Astrocyte (in vitro differentiated cells and primary cell): Measurements from ENCODE around the gene ELMO2. TPM values are rescaled to one million over a fixed set of nuclear protein-coding genes. Genes with fewer than 3 reads are reported as not detected.

Experiments used
- DNase-seq: peaks from one replicate; pipeline ENCODE4 v3.0.0-alpha.2; 2010; ENCODE audit warnings: low read depth
- FAIRE-seq: peaks from 2 replicates; lab custom pipeline; 2011; peaks lifted over from hg19 to GRCh38; lab: Jason Lieb, UNC
- H2AFZ ChIP-seq: 2 replicates; pipeline ENCODE4 v1.6.0; 2012; ENCODE audit warnings: low read depth, low read length, inconsistent platforms
- H3K27ac ChIP-seq: 2 replicates; pipeline ENCODE4 v1.5.1; 2011; ENCODE audit warnings: low read depth, low read length, inconsistent platforms
- H3K27me3 ChIP-seq: 2 replicates; pipeline ENCODE4 v1.6.0; 2011; ENCODE audit warnings: low read length, inconsistent platforms; ENCODE audit not compliant: insufficient read depth
- H3K36me3 ChIP-seq: 2 replicates; pipeline ENCODE4 v1.5.1; 2011; ENCODE audit warnings: low read length, inconsistent platforms; ENCODE audit not compliant: insufficient read depth
- H3K4me1 ChIP-seq: 2 replicates; pipeline ENCODE4 v1.5.1; 2011; ENCODE audit warnings: low read length, inconsistent platforms; ENCODE audit not compliant: insufficient read depth
- H3K4me2 ChIP-seq: 2 replicates; pipeline ENCODE4 v1.6.0; 2012; ENCODE audit warnings: low read length, inconsistent platforms
- H3K4me3 ChIP-seq: 2 replicates; pipeline ENCODE4 v1.5.1; 2011; ENCODE audit warnings: low read depth, mild to moderate bottlenecking, low read length, inconsistent platforms; ENCODE audit not compliant: insufficient read depth
- H3K79me2 ChIP-seq: 2 replicates; pipeline ENCODE4 v1.6.0; 2012; ENCODE audit warnings: mild to moderate bottlenecking, low read length, inconsistent platforms; ENCODE audit not compliant: insufficient read depth
- H3K9ac ChIP-seq: 2 replicates; pipeline ENCODE4 v1.6.0; 2012; ENCODE audit warnings: mild to moderate bottlenecking, low read length, inconsistent platforms
- H3K9me3 ChIP-seq: 2 replicates; pipeline ENCODE4 v1.5.1; 2012; ENCODE audit warnings: low read depth, mild to moderate bottlenecking, low read length, inconsistent platforms; ENCODE audit not compliant: insufficient read depth
- H4K20me1 ChIP-seq: 2 replicates; pipeline ENCODE4 v1.6.0; 2012; ENCODE audit warnings: low read length, inconsistent platforms; ENCODE audit not compliant: insufficient read depth
- H3K27ac Mint-ChIP-seq: one replicate; pipeline ENCODE4 v1.8.0; 2021; ENCODE audit warnings: mild to moderate bottlenecking, mixed read lengths; ENCODE audit not compliant: unreplicated experiment
- H3K27me3 Mint-ChIP-seq: one replicate; pipeline ENCODE4 v1.8.0; 2021; ENCODE audit warnings: low read depth, mixed read lengths; ENCODE audit not compliant: unreplicated experiment
- H3K36me3 Mint-ChIP-seq: one replicate; pipeline ENCODE4 v1.8.0; 2021; ENCODE audit warnings: low read depth, mixed read lengths; ENCODE audit not compliant: unreplicated experiment
- H3K4me1 Mint-ChIP-seq: one replicate; pipeline ENCODE4 v1.8.0; 2021; ENCODE audit warnings: low read depth, mixed read lengths; ENCODE audit not compliant: unreplicated experiment
- H3K4me3 Mint-ChIP-seq: one replicate; pipeline ENCODE4 v1.8.0; 2021; ENCODE audit warnings: mild to moderate bottlenecking, moderate library complexity, mixed read lengths; ENCODE audit not compliant: unreplicated experiment
- H3K9me3 Mint-ChIP-seq: one replicate; pipeline ENCODE4 v1.8.0; 2021; ENCODE audit warnings: mild to moderate bottlenecking, mixed read lengths; ENCODE audit not compliant: unreplicated experiment
- EZH2 ChIP-seq: IDR thresholded peaks from 2 replicates; pipeline ENCODE4 v1.6.1; 2012; ENCODE audit warnings: mild to moderate bottlenecking, low read length, inconsistent platforms; ENCODE audit not compliant: insufficient read depth
- total RNA-seq: library from RNA; stranded (reverse); gene quantifications from 2 replicates; pipeline ENCODE4 v1.2.1, GENCODE V29; 2021
- TF ChIP-seq, protein P1 (sequence below): IDR thresholded peaks from 2 replicates; pipeline ENCODE4 v1.5.1; 2011; ENCODE audit warnings: low read depth, mild to moderate bottlenecking, inconsistent platforms, low read length, moderate library complexity; ENCODE audit not compliant: insufficient read depth

The ELMO2 gene
- total RNA-seq, 1 donor from 2014 or later: 53.4 TPM

DNA sequence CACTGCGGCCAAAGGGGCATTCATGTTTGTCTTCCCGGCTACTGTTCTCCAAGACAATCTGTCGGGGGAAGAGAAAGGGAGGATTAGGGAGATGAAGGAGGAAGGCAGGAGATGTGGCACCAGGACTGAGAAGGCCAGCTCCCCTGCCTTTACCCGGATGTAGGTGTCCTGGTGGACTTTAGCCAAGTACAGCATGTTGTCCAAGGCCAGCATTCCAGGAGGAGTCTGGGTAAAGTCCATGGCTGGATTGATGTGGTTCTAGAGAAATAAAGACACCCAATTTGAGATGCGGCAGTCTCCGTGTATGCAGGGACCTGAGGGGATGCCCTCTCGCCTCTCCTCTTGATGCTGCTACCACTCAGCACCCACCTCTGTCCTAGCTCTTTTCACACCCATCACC, 32.0 kb downstream of the ELMO2 start:
- TF ChIP-seq, protein P1, sequence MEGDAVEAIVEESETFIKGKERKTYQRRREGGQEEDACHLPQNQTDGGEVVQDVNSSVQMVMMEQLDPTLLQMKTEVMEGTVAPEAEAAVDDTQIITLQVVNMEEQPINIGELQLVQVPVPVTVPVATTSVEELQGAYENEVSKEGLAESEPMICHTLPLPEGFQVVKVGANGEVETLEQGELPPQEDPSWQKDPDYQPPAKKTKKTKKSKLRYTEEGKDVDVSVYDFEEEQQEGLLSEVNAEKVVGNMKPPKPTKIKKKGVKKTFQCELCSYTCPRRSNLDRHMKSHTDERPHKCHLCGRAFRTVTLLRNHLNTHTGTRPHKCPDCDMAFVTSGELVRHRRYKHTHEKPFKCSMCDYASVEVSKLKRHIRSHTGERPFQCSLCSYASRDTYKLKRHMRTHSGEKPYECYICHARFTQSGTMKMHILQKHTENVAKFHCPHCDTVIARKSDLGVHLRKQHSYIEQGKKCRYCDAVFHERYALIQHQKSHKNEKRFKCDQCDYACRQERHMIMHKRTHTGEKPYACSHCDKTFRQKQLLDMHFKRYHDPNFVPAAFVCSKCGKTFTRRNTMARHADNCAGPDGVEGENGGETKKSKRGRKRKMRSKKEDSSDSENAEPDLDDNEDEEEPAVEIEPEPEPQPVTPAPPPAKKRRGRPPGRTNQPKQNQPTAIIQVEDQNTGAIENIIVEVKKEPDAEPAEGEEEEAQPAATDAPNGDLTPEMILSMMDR: no peak
- no peak for TF ChIP-seq EZH2
- H3K36me3 Mint-ChIP-seq: peaks cover 44% of the 10 kb centered on the region
- no peak overlapping the region for H3K4me2 ChIP-seq
- H3K27me3 Mint-ChIP-seq: no peaks in the 10 kb centered on the region
- H3K27me3 ChIP-seq: no peaks in the 10 kb centered on the region
- no peaks in the 10 kb centered on the region for H3K9me3 ChIP-seq
- no peak for DNase-seq
- H3K4me1 ChIP-seq: no peaks in the 10 kb centered on the region
- H3K27ac ChIP-seq: no peak overlapping the region
- H3K4me3 ChIP-seq: no peak overlapping the region
- peaks cover 2% of the 10 kb centered on the region for H4K20me1 ChIP-seq
- no peak overlapping the region for H3K9ac ChIP-seq
- no peak overlapping the region for H3K4me3 Mint-ChIP-seq
- H3K9me3 Mint-ChIP-seq: no peaks in the 10 kb centered on the region
- no peak for FAIRE-seq
- H3K4me1 Mint-ChIP-seq: peaks cover 12% of the 10 kb centered on the region
- no peak overlapping the region for H2AFZ ChIP-seq
- H3K79me2 ChIP-seq: no peaks in the 10 kb centered on the region
- no peak overlapping the region for H3K27ac Mint-ChIP-seq
- H3K36me3 ChIP-seq: peaks cover 54% of the 10 kb centered on the region

DNA sequence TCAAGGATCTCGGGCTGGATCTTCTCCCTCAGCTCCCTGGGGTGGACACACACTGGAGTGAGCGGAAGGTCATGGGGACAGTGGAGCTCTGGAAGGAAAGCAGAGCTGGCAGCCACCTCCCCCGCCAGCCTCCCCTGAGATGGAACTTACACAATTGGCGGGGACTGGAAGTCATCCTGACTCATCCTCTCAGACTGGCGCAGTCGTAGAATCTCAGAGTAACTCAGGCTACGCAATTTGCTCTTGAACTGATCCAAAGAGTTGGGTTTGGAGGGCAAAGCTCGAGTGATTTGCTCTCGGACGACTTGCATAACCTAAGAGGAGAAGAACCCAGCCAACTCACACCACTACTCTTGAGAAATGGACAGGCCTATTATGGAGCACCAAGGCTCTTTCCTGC, 34.8 kb downstream of the ELMO2 start:
- no peaks in the 10 kb centered on the region for H3K79me2 ChIP-seq
- FAIRE-seq (no peak), DNase-seq (no peak)
- no peaks in the 10 kb centered on the region for H3K27me3 ChIP-seq
- H3K27ac ChIP-seq: no peak overlapping the region
- peaks cover 12% of the 10 kb centered on the region for H3K4me1 ChIP-seq
- peaks cover 60% of the 10 kb centered on the region for H3K36me3 ChIP-seq
- Mint-ChIP-seq H3K27me3 (no peaks in the 10 kb centered on the region), H3K4me3 (no peak overlapping the region), H3K36me3 (peaks cover 44% of the 10 kb centered on the region), H3K27ac (no peak overlapping the region), H3K9me3 (no peaks in the 10 kb centered on the region), H3K4me1 (peaks cover 12% of the 10 kb centered on the region)
- H3K9me3 ChIP-seq: no peaks in the 10 kb centered on the region
- no peak overlapping the region for H2AFZ ChIP-seq
- H4K20me1 ChIP-seq: peaks cover 6% of the 10 kb centered on the region
- no peak overlapping the region for H3K4me3 ChIP-seq
- TF ChIP-seq, protein P1: no peak
- TF ChIP-seq EZH2: no peak
- H3K4me2 ChIP-seq: no peak overlapping the region
- no peak overlapping the region for H3K9ac ChIP-seq

DNA sequence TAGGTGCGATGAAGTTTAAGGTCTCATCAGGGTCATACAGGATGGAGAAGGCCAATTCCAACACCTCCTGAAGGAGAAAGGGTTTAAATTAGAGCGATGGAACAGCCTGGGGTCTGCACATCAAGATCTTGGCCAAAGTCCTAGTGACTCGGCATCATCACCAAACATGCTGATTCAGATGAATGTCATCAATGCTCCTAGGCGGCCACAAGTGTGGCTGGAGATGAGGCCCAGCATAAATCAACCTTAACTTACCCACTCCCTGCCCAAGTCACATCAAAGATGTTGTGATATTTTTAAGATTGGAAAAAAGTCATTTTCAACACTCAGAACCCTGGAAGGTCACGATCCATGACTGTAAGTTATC, 37.5 kb downstream of the ELMO2 start:
- TF ChIP-seq, protein P1: no peak
- TF ChIP-seq EZH2: no peak
- Mint-ChIP-seq H3K9me3 (no peaks in the 10 kb centered on the region), H3K4me1 (peaks cover 3% of the 10 kb centered on the region), H3K4me3 (no peak overlapping the region), H3K36me3 (peaks cover 30% of the 10 kb centered on the region), H3K27me3 (no peaks in the 10 kb centered on the region), H3K27ac (no peak overlapping the region)
- DNase-seq: no peak
- Histone ChIP-seq H3K4me3 (no peak overlapping the region), H3K4me2 (no peak overlapping the region), H3K27ac (no peak overlapping the region), H3K79me2 (no peaks in the 10 kb centered on the region), H4K20me1 (peaks cover 6% of the 10 kb centered on the region), H3K9me3 (no peaks in the 10 kb centered on the region), H3K36me3 (peaks cover 47% of the 10 kb centered on the region), H3K27me3 (no peaks in the 10 kb centered on the region), H3K4me1 (peaks cover 18% of the 10 kb centered on the region), H2AFZ (no peak overlapping the region), H3K9ac (no peak overlapping the region)
- no peak for FAIRE-seq
